ENCODE data around the gene FDXR. TPM values are rescaled to one million over a fixed set of nuclear protein-coding genes. Genes with fewer than 3 reads are reported as not detected.

FDXR gene
- total RNA-seq: 1 to 10 TPM; 1.1 to 8.3 (median 6.0) TPM

DNA sequence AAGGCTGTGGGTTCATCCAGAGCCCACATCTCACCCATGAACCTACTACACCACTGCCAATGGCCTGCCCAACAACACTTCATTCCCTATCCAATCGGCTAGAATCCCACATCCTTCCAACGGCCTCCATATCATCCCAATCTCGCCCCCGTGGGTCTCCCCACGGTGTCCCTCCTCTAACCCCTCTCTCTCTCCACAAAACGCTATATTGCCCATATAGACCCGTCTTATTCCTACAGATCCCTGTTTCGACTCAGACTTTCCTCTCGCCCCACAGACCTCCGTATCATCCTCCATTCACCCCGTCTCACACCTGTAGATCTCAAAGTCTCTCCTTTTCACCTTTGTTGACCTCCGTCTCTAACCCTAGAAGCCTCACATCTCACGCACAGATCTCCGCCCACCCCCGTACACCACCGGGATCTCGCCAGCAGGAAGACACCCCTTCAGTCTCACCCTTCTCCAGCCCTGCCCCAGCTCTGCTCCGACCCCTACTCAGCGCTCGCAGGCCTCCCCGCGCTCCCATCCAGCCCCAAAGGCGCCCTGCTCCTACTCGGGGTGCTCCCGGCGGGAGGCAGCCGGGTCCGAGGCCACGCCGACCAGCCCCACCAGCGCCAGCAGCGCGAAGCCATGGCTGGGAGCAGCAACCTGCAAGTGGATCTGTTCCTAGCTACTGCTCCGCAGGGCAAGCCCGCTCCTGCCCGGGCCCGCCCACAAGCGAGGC lies at the start of gene FDXR:
Gene FDXR, minus strand, starts transcription at position 682 of the 724 bp plus-strand sequence. Its CDS starts 50 bp downstream, at position 632.
- TF ChIP-seq CTCF (IDR thresholded peaks at IDR 0.05; ENCODE audit: low read depth): no peak

DNA sequence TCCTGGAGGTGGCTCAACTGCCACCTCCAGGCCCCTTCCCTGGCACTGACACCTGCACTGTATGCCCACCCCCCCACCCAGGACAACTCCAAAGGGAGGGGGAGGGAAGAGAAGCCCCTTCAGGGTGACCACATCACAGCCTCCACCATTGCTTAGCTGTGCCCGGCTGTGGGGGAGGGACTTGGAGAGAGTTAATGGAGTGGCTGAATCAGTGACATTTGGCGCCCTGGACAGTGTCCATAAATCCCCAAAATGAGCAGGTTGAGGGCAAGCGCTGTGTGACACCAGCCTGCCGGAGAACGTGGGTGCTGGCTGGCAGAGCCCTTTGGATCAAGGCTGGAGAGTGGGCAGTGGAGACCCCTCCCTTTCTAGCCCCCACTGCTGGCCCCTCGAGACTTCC lies 49.4 kb upstream of the FDXR start:
- TF ChIP-seq CTCF (IDR thresholded peaks at IDR 0.05; ENCODE audit: low read depth): no peak

DNA sequence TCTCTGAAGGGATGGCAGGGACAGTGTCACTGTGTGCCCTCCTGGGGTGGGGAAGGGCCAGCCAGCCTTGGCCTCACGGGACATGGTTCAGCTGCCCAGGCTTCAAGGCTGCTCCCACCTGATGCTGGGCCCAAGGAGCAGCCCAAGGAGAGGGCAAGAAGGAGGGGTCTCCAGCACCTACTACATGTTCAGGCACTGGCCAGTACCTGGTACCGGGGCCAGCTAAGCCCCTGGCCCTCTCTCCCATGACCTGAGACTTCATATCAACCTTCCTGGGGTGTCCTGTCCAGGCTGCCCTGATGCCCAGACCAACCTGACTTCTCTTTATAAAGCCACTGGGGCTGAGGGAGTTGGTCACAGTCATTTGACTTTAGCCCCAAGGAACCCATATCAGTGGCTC lies 49.0 kb upstream of the FDXR start:
- no peak for TF ChIP-seq CTCF (IDR thresholded peaks at IDR 0.05; ENCODE audit: low read depth)

- TF ChIP-seq CTCF (IDR thresholded peaks at IDR 0.05; ENCODE audit: low read depth): no peak
These were observed 48.4 kb upstream of the FDXR start for GRCh38 chr17:74921026-74921681.

GRCh38 chr17:74920642-74921025 lies 47.8 kb upstream of the FDXR start:
- TF ChIP-seq CTCF (IDR thresholded peaks at IDR 0.05; ENCODE audit: low read depth): no peak

DNA sequence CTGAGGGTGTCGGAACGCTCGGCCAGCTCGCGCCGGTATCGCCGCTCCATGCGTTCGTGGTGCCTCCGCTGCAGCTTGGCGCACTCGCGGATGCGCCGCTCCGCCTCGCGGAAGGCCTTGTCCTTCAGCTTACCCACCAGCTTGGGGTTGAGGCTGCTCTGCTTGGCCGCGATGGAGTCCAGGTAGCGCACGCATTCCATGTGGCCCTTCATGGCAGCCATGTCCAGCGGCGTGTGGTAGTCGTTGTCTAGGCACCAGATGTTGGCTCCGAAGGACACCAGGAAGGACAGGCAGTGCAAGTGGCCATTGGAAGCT lies 47.5 kb upstream of the FDXR start:
- no peak for TF ChIP-seq CTCF (IDR thresholded peaks at IDR 0.05; ENCODE audit: low read depth)

- no peak for TF ChIP-seq CTCF (IDR thresholded peaks at IDR 0.05; ENCODE audit: low read depth)
These were observed 46.9 kb upstream of the FDXR start for GRCh38 chr17:74919440-74920305.
